Measurements from ENCODE around the gene HELT.

- no peak for TF ChIP-seq CTCF (IDR thresholded peaks at IDR 0.05)
- TF ChIP-seq EP300 (IDR thresholded peaks at IDR 0.05; ENCODE audit: low read depth): no peak
These were observed 2.8 kb downstream of the HELT start for GRCh38 chr4:185020863-185021761.
